ENCODE results near the gene CACNA1C.
"Not testable (repeated sequence)": the region's sequence is repeated elsewhere in the genome, so short reads cannot be mapped to it uniquely, and the experiment has no call there.

CACNA1C gene

DNA sequence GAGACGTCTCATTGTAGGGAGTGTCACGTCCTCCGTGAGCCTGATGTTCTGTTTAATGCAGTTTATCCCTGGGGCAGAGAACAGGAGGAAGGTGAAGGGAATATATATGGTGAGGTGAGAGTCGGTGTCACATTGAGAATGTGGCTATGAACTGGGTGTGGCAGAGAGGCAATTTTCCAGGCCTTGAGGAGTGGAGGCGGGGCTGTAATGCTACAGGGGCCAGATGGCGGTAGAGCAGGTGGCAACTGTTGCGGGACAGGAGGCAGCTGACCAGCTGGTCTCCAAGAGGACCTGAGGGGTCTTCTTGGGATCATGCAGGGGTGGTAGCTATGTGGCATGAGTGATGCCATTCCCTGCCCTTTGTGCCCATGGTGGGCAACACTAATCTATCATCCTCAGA, 59.6 kb downstream of the CACNA1C start:
- DNase-seq (ENCODE audit: low spot score) = no peak

DNA sequence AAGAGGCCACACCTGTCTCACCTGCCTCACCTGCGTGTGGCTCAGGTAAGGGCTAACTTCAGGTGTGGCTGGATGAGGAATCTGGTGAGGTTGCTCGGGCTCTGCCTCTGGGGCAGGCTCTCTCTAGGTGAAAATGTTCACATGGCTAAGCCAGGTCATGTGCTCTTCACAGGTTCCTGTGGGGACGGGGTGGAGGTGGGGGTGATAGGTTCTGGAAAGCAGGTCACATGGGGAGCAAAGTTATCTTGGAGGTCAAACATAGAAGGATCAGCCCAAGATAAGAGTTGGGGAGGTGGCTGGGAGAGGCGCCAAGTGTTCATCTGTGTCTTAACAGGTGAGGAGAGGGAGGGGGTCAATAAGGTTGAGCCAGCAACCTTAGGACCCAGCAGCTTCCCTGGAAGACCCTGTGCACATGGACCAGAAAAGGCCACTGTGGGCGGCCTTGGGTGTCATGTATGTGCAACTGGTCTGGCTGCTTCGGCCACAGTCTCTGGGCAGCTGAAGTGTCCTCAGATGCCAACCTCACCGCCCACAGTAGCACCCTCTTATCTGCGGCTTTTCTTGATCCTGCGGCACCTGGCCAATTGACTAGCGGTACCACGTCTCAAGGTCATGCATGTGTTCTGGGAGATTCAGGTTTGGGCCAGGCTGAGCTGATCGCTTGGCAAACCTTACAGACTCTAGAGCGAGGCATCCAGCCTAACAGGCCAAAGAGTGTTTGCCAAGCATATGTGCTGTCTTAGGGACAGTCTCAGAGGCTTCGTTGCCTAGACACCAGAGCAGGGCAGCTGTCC, 60.5 kb downstream of the CACNA1C start:
- no peak for DNase-seq (ENCODE audit: low spot score)

DNA sequence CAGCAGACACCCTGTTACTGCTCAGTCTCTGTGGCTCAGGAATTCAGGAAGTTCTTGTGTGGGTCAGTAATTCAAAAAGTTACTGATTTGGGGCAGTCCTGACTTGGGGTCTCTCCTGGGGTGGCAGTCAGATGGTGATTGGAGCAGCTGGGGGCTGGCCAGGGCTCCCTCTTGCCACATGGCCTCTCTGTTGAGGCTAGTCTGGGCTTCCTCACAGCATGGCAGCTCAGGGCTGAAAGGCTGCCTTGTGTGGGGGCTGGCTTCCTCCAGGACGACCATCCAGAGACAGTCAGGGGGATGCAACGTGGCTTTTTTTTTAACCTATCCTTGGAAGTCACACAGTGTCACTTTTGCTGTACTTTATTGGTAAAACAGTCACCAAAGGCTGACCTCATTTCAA, 61.3 kb downstream of the CACNA1C start:
- no peak for DNase-seq (ENCODE audit: low spot score)

DNA sequence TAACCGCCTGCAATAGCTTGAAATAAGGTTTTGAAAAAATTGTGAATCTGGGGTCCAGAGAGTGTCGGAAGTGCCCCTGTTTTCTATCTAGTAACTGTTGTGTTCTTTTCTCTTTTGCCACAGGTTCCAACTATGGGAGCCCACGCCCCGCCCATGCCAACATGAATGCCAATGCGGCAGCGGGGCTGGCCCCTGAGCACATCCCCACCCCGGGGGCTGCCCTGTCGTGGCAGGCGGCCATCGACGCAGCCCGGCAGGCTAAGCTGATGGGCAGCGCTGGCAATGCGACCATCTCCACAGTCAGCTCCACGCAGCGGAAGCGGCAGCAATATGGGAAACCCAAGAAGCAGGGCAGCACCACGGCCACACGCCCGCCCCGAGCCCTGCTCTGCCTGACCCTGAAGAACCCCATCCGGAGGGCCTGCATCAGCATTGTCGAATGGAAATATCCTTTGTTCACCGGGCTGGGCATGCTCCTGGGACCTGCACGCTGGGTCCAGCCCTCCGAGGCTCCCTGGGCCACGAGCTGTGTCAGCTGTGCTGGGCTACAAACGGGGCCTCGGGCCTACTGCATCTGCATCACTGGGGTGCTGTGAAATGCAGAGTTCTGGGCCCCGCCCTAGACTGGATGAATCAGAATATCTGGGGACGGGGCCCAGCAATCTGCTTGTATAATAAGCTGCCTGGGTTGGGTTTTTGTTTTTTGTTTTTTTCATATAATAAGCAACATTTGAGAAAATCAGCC, 62.5 kb downstream of the CACNA1C start:
- no peak for DNase-seq (ENCODE audit: low spot score)

DNA sequence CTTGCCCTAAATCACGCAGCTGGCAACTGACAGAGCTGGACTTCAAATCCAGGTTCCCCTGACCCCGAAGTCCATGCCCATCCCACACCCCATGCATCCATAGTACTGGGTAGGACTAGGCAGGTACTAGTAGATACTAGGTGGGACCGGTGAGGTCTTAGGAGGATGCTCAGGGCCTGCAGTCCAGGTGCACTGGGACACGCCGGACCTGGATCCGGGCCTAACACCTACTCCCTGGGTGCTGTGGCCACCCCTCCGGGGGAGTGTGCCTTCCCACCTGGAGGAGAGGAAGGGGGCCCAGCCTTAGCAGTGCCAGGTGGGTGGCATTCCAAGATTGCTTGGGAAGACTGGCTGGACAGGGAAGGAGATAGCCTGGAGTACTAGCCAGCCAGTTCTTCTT, 64.8 kb downstream of the CACNA1C start:
- no peak for DNase-seq (ENCODE audit: low spot score)

DNA sequence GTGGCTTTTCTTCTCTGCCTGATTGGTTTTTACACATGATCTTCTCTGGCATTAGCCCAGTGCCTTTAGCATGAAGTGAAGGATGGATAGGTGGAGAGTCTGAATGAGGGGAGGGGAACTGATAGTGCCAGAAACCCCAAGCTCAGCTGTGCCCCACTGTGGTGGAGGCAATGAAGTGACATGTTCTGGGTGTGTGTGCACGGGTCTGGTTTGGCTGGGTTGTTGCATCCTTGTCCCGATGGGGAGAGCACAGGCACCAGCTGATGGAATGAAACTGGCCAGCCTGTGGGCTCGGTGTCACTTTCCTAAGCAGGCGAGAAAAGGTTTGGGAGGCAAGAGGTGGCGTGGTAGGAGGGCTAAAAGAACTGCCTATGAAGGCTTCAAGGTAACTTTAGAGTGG, 65.3 kb downstream of the CACNA1C start:
- no peak for DNase-seq (ENCODE audit: low spot score)

DNA sequence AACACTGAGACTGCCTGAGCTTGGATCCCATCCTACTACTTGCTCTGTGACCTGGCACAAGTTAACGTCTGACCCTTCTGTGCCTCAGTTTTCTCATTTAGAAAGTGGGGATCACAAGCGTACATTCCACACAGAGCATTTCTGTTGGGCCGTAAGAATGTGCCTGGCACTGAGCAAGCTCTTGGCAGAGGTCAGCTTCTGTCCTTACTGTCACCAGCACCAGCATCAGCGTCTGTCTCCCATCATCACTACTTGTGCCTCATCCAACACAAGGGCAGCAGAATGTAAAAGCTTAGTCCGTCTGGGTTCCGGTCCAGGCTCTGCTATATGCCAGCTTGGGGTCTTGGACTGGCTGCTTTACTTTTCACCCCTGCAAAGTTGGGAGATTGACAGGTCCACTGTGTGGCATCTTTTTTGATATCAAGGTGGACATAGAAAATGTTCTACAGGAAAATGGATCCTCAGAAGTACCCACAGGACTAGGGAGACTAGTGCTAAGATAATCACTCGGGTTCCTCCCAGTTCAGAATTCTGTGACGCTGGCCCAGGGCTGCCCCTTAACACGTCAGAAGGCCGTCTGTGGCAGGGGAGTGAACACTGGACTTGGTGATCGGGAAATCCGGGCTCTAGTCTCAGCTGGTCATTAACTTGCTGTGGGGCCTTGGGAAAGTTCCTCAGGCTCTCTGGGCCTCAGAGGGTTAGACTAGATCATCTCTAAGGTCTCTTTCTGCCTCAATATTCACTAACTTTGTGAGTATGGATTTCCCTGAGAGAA, 65.9 kb downstream of the CACNA1C start:
- DNase-seq (ENCODE audit: low spot score) = no peak

DNA sequence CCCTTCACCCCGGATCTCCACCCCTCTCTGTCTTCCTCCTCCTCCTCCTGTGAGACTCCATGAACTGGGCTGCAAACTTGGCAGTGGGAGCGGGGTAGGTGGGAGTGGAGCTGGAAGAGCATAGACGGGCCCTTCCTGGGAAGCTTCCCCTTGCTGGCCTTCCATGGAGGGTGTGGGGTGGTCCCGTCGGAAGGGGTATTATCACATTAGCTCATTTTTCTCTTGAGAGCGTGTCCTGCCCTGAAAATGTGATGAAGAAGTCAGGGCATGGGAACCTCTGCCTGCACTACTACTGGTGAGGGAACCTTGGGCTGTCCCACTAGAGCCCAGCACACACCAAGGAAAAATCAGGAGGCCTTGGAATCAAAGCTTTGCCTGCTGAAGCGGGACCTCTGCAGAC, 66.5 kb downstream of the CACNA1C start:
- no peak for DNase-seq (ENCODE audit: low spot score)

DNA sequence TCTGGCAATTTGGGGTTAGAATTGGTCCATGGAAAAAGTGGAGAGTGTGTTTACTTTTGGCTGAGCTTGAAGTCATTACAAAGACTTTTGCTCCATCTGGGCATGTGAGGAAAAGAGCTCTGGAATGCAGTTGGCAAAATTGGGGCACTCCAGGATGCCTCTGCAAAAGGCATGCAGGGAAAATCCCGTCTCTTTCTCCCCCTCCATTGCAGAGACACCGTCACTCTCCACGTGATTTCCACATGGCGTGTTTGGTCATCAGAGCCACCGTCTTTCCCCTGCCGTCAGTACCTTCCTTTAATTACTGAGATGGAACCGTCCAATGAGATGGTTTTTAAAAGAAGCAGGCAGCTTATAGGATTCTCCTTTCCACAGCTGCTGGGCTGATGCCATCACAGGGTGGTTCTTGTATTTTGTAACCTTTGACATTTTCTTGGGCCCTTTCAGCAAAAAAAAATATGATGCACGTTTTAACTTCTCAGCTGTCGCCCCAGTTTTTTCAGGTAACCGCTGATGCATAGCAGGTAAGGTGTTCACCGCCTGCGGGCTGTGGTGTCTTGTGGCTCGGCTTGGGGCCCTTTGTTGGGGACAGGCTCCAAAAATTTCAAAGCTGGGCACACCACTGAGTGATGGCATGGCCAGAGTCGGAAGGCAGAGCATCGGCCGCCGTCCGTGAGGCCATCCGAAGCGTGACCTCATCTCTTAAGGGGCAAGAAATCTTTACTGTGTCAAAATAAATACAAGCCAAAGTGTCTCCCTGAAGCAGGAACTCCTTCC, 68.4 kb downstream of the CACNA1C start:
- no peak for DNase-seq (ENCODE audit: low spot score)

DNA sequence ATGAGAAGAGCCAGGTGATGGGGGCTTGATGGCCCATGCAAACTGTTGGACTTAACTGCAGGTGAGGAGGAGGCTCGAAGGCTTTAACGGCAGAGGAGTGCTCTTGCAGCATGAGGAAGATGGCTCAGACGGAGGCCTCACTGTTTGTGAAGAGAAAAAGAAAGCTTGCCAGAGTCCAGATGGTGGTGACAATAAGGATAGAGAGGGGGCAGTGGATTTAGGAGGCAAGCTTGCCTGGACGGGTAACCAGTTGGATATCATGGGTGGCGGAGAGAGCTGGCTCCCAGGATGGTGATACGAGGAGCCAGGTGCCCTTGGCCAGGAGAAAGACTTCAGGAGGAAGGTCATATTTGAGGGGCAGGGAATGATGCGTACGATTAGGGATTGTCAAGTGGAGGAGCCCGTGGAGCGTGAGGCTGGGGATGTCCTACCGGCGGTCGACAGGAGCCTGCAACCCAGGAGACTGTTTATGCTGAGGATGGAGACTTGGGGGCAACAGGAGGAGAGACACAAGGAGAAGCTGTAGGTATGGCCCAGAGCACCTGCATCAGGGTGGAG, 71.8 kb downstream of the CACNA1C start:
- no peak for DNase-seq (ENCODE audit: low spot score)

DNA sequence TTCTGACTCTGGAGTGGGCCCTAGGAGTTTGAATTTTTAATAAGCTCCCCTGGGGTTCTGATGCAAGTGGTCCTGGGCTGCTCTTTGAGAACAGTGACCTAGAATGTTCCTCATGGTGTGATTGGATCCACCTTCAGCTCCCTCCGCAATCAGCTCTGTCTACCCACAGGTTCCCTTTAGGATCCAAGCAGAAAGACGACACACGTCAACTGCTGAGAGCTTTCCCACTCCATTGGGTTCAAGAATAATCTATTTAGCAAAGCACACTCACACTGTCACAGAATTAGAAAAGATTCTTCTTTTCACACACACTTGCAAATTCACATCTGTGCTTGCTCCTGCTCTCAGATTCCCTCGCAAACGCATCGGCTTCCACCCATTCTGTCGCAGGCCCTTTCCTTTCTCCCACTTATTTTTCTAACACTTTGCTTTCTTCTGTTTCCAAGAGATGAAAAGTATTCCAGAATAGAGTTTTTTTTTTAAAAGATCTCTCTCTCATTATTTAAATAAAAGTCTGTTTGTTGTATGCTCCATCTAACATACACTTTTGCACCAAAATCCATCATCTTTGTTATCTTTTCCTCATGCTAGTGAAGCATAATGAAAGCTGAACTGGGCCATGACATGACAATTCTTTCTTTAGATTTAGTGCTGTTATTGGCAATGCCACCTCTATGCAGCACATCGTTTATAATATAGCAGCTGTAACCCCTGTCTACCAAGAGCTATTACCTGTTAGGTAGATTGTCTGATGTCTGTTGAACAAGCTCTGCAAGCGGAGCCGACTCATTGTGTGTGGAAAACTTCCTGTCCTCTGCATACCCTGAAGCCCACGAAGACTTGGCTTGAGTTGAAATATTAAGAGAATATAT, 73.1 kb downstream of the CACNA1C start:
- no peak for DNase-seq (ENCODE audit: low spot score)

DNA sequence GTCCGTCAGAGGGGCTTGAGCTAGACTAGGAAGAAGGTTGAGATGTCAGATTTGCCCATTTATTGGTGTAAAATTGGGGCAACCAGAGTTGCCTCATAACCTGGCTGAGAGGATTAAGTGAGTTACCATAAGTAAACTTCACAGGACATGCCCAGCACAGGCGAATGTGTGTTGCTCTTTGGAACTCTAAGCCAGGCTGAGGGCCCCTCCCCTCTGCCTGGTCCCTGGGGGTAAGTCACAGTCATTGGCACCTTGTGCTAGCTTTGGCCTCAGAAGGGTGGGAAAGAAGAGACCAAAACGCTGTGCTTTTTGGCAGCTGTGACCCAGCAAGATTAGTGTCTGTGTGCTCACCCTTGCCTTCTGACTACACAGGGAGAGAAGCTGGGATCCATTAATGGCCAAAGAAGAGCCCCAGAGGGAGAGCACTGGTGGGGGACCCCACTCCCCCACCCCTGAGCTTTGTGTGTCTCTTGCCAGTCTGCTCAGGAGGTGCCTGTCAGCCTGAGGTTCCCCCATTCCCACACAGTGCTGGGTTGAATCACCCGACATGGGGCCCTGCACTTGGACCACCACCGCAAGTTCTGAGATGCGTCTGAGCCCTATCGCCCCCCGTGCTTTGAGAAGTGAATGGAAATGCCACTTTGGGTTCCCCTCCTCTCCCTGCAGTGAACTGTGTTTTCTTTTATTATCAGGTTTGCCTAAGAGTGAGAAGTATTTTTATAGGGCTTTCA, 74.1 kb downstream of the CACNA1C start:
- no peak for DNase-seq (ENCODE audit: low spot score)

DNA sequence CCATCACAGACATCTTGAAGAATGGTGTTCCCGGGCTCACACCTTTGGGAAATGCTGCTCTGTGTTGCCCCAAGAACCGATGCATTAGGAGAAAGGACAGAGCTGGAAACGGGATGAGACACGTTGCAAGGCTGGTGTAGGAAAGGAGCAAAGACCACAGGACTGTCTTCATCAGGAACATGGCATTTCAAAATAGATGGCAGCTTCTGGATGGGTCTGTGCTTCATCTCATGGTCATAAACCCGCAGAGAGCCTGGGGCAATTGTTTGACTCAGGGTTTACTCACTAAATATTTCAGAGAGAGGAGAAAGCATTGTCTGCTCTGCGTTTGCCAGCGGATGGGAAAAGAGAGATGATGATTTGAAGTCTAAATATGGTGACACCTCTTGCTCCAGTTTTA, 76.3 kb downstream of the CACNA1C start:
- no peak for DNase-seq (ENCODE audit: low spot score)

DNA sequence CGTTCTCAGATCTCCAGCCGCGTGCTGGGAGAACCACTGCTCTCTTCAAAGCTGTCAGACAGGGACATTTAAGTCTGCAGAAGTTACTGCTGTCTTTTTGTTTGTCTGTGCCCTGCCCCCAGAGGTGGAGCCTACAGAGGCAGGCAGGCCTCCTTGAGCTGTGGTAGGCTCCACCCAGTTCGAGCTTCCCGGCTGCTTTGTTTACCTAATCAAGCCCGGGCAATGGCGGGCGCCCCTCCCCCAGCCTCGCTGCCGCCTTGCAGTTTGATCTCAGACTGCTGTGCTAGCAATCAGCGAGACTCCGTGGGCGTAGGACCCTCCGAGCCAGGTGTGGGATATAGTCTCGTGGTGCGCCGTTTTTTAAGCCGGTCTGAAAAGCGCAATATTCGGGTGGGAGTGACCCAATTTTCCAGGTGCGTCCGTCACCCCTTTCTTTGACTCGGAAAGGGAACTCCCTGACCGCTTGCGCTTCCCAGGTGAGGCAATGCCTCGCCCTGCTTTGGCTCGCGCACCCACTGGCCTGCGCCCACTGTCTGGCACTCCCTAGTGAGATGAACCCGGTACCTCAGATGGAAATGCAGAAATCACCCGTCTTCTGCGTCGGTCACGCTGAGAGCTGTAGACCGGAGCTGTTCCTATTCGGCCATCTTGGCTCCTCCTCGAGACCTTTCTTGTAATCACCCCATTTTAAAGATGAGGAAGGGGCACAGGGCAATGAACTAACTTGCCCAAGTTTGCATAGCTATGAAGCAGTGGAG, 83.1 kb downstream of the CACNA1C start:
- not testable (repeated sequence) for DNase-seq (ENCODE audit: low spot score)

DNA sequence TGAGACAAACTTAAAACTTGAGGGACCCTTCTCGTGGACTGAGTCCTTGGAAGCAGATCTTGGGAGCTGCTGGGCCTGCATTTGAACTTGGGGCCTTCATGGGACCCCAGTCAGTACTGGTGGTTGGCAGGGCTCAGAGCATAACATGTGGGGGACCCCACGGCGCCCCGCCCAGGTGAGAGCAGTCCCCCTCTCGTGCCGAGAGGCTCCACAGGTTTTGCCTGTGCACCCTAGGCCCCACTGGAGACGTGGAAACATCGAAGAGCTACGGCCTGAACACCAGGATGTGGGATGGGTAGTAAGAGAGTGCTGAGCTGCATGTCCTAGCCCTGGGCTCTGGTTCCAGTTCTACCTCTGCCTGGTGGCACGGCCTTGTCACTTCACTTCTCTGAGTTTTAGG, 84.1 kb downstream of the CACNA1C start:
- DNase-seq (ENCODE audit: low spot score) = no peak

DNA sequence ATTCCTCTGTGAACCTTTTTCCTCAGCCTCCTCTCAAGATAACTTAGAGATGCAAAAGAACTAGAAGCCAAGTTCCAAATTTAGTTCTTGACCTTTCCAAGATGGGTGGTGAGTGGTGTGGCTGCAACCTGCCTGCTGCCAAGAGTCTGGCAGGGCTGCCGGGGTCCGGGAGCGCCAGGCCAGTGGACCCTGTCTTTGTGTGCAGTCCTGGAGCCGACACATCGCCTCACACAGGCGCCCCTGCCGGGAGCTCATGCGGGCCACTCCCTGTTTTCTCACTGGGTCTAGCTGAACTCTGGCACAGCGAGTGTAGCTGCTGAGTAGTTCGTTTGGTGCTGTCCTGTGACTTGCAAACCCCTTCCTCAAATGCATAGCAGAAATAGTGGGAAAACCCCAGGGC, 84.9 kb downstream of the CACNA1C start:
- no peak for DNase-seq (ENCODE audit: low spot score)

DNA sequence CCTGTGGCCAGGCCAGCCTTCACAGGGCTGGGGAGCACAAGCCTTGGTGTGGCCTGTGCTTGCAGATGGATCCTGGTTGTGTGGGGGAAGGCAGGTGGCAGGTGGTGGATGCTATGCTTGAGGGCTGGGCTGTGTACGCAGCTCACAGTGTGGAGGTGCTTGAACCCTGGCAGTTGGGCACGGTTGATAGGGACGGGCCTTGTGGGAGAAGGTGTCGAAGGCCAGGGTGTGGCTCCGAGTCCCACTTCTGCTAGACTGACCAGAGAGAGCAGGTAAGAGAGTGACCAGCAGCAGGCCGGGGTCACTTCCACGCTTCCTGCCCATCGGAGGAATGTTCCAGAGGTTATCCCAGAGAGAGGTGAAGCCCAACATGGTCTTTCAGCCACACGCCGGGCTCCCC, 85.5 kb downstream of the CACNA1C start:
- DNase-seq (ENCODE audit: low spot score) = no peak

DNA sequence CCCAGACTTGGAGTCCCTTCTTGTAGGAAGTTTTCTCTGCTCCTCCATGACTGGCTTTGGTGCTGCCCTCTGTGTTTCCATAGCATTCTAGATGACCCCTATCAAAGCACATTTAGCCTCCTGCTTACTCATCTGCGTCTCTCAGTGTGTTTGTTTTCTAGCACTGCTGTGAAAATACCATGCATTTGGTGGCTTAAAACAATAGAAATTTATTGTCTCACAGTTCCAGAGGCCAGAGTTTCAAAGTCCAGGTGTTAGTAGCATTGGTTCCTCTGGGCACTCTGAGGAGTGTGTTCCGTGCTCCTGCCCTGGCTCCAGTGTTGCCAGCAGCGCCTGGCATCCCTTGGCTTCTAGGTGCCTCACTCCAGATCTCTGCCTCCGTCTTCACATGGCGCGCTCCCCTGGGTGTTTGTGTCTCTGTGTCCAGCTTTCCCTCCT, 86.1 kb downstream of the CACNA1C start:
- no peak for DNase-seq (ENCODE audit: low spot score)

DNA sequence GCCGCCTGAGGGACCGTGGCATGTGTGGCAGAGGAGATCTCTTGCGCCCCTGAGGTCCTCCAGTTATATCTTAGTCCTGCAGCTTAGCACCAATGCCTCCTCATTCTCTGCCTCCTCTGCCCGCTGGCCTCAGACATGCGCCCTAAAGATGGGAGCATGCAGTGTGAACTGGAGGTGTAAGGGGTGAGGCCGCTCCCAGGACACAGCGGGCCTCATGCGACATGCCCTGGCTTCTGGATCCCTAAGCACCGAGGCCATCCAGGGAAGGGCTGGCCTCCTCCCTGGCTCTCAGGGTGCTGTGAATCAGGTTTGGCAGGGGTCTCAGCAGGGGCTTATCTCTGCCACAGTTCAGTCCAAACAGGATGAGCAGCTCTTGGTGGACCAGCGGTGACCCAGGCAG, 86.9 kb downstream of the CACNA1C start:
- no peak for DNase-seq (ENCODE audit: low spot score)

Measured in LoVo (cell line).